Measurements from ENCODE around the gene PRDM11.

DNA sequence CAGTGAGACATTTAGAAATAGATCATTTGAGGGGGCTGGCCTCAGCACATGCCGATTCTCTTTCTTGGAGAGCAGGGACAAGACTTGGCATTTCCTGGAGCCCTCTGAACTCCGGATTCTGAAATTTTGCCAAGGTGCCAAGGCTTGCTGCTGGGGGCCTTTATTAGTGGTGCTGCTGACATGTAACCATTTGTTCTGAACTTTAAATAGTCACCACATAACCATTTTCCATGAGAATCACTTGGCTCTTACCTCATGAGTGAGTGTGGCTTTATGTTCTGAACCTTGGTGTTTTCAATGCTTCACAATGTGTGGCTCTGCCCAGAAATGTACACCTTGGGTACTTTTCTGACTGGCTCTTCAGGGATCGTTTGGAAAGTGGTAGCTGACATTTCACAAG is 106.4 kb downstream of the PRDM11 start:
- TF ChIP-seq, protein P1, sequence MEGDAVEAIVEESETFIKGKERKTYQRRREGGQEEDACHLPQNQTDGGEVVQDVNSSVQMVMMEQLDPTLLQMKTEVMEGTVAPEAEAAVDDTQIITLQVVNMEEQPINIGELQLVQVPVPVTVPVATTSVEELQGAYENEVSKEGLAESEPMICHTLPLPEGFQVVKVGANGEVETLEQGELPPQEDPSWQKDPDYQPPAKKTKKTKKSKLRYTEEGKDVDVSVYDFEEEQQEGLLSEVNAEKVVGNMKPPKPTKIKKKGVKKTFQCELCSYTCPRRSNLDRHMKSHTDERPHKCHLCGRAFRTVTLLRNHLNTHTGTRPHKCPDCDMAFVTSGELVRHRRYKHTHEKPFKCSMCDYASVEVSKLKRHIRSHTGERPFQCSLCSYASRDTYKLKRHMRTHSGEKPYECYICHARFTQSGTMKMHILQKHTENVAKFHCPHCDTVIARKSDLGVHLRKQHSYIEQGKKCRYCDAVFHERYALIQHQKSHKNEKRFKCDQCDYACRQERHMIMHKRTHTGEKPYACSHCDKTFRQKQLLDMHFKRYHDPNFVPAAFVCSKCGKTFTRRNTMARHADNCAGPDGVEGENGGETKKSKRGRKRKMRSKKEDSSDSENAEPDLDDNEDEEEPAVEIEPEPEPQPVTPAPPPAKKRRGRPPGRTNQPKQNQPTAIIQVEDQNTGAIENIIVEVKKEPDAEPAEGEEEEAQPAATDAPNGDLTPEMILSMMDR (conservative IDR thresholded peaks at IDR 0.05) = no peak
- no peak for TF ChIP-seq ZFX (IDR thresholded peaks at IDR 0.05)

Measured in C4-2B (cell line).